ENCODE results near the gene TGFB2. TPM values are rescaled to one million over a fixed set of nuclear protein-coding genes. Genes with fewer than 3 reads are reported as not detected.

The TGFB2 gene
- polyA plus RNA-seq, 1 donor from 2014 or later, result 0.10 TPM

GRCh38 chr1:218461351-218461750 is 116.2 kb downstream of the TGFB2 start:
- TF ChIP-seq CTCF (IDR thresholded peaks at IDR 0.05; ENCODE audit: poor library complexity, severe bottlenecking) (no peak), REST (IDR thresholded peaks at IDR 0.05; ENCODE audit: borderline replicate concordance) (no peak), SMC3 (conservative IDR thresholded peaks at IDR 0.05; ENCODE audit: poor library complexity) (no peak), POLR2AphosphoS5 (IDR thresholded peaks at IDR 0.05) (no peak)
- no peaks in the 10 kb centered on the region for H3F3A ChIP-seq (ENCODE audit: insufficient read depth, low read length, poor library complexity, severe bottlenecking)
- H3K4me2 ChIP-seq (ENCODE audit: low read length), result no peak overlapping the region
- no peaks in the 10 kb centered on the region for H3K27me3 ChIP-seq (ENCODE audit: insufficient read depth, low read depth, low read length)
- H2AFZ ChIP-seq (ENCODE audit: low read depth, low read length), result no peak overlapping the region
- H4K20me1 ChIP-seq (ENCODE audit: insufficient read depth), result no peaks in the 10 kb centered on the region
- no peaks in the 10 kb centered on the region for H3K79me2 ChIP-seq (replicated peaks; ENCODE audit: insufficient read depth, low read length)
- no peaks in the 10 kb centered on the region for H3K9me3 ChIP-seq (ENCODE audit: low read length)
- no peak overlapping the region for H3K27ac ChIP-seq (ENCODE audit: low read length)
- H3K4me3 ChIP-seq (ENCODE audit: low read length), result no peak overlapping the region
- no peak overlapping the region for H3K9ac ChIP-seq (ENCODE audit: low read length)
- no peaks in the 10 kb centered on the region for H3K9me2 ChIP-seq (ENCODE audit: insufficient read depth, low read length)
- H3K36me3 ChIP-seq (ENCODE audit: insufficient read depth, low read length), result no peaks in the 10 kb centered on the region

GRCh38 chr1:218462116-218462515 is 117.0 kb downstream of the TGFB2 start:
- Histone ChIP-seq H3K4me2 (ENCODE audit: low read length) (no peak overlapping the region), H2AFZ (ENCODE audit: low read depth, low read length) (no peak overlapping the region)

More at GRCh38 chr1:218462116-218462515, 117.0 kb downstream of the TGFB2 start:
- no peaks in the 10 kb centered on the region for H3K27me3 ChIP-seq (ENCODE audit: insufficient read depth, low read depth, low read length)
- H3F3A ChIP-seq (ENCODE audit: insufficient read depth, low read length, poor library complexity, severe bottlenecking), result no peaks in the 10 kb centered on the region
- no peak overlapping the region for H3K9ac ChIP-seq (ENCODE audit: low read length)
- TF ChIP-seq MXI1 (conservative IDR thresholded peaks at IDR 0.05; ENCODE audit: poor library complexity, severe bottlenecking), result no peak
- no peak for TF ChIP-seq CTCF (IDR thresholded peaks at IDR 0.05; ENCODE audit: poor library complexity, severe bottlenecking)
- TF ChIP-seq POLR2AphosphoS5 (IDR thresholded peaks at IDR 0.05), result no peak
- no peak for TF ChIP-seq EP300 (conservative IDR thresholded peaks at IDR 0.05; ENCODE audit: poor library complexity, severe bottlenecking)
- TF ChIP-seq SMC3 (conservative IDR thresholded peaks at IDR 0.05; ENCODE audit: poor library complexity), result no peak
- no peak for TF ChIP-seq REST (IDR thresholded peaks at IDR 0.05; ENCODE audit: borderline replicate concordance)
- no peaks in the 10 kb centered on the region for H3K9me3 ChIP-seq (ENCODE audit: low read length)
- no peaks in the 10 kb centered on the region for H3K36me3 ChIP-seq (ENCODE audit: insufficient read depth, low read length)
- no peak overlapping the region for H3K4me3 ChIP-seq (ENCODE audit: low read length)
- H4K20me1 ChIP-seq (ENCODE audit: insufficient read depth), result no peaks in the 10 kb centered on the region
- H3K79me2 ChIP-seq (replicated peaks; ENCODE audit: insufficient read depth, low read length), result no peaks in the 10 kb centered on the region
- H3K27ac ChIP-seq (ENCODE audit: low read length), result no peak overlapping the region
- H3K9me2 ChIP-seq (ENCODE audit: insufficient read depth, low read length), result no peaks in the 10 kb centered on the region

Data from neural cell (in vitro differentiated cells).